Glutamatergic neuron (in vitro differentiated cells): ENCODE measurements around the gene C1orf122. TPM values are rescaled to one million over a fixed set of nuclear protein-coding genes. Genes with fewer than 3 reads are reported as not detected.

Source experiments
- DNase-seq: peaks from one replicate; pipeline ENCODE4 v3.0.0; 2022
- H3K27ac Mint-ChIP-seq: one replicate; pipeline ENCODE4 v1.8.0; 2020; ENCODE audit warnings: mild to moderate bottlenecking, mixed read lengths, inconsistent platforms; ENCODE audit not compliant: unreplicated experiment
- H3K27me3 Mint-ChIP-seq: one replicate; pipeline ENCODE4 v1.8.0; 2020; ENCODE audit warnings: mild to moderate bottlenecking, moderate library complexity, mixed read lengths, inconsistent platforms; ENCODE audit not compliant: unreplicated experiment
- H3K36me3 Mint-ChIP-seq: one replicate; pipeline ENCODE4 v1.8.0; 2020; ENCODE audit warnings: mild to moderate bottlenecking, mixed read lengths, inconsistent platforms; ENCODE audit not compliant: unreplicated experiment
- H3K4me1 Mint-ChIP-seq: one replicate; pipeline ENCODE4 v1.8.0; 2020; ENCODE audit warnings: mild to moderate bottlenecking, low read depth, mixed read lengths, inconsistent platforms; ENCODE audit not compliant: unreplicated experiment
- H3K4me3 Mint-ChIP-seq: one replicate; pipeline ENCODE4 v1.8.0; 2020; ENCODE audit warnings: mild to moderate bottlenecking, mixed read lengths, inconsistent platforms; ENCODE audit not compliant: unreplicated experiment
- H3K9me3 Mint-ChIP-seq: one replicate; pipeline ENCODE4 v1.8.0; 2020; ENCODE audit warnings: mild to moderate bottlenecking, moderate library complexity, mixed read lengths, inconsistent platforms; ENCODE audit not compliant: unreplicated experiment
- CTCF ChIP-seq: fragments of 200-600 bp; sonication (generic); IDR thresholded peaks from one replicate; pipeline ENCODE4 v1.5.0; 2021; ENCODE audit not compliant: partially characterized antibody, unreplicated experiment
- total RNA-seq: library from RNA; stranded (reverse); fragmentation: NEBNext Ultra II Directional; extraction: Animal tissue kit (Norgen Biotek cat#: 25700); gene quantifications from one replicate; pipeline ENCODE4 v1.2.1, GENCODE V29; 2021; ENCODE audit not compliant: unreplicated experiment

C1orf122 gene
- total RNA-seq, 1 donor from 2014 or later = 57.3 TPM

- no peaks in the 10 kb centered on the region for H3K36me3 Mint-ChIP-seq
- no peak for DNase-seq
- no peak overlapping the region for H3K27ac Mint-ChIP-seq
- H3K27me3 Mint-ChIP-seq = peaks cover 4% of the 10 kb centered on the region
- no peaks in the 10 kb centered on the region for H3K4me1 Mint-ChIP-seq
- H3K9me3 Mint-ChIP-seq = no peaks in the 10 kb centered on the region
- no peak overlapping the region for H3K4me3 Mint-ChIP-seq
- no peak for TF ChIP-seq CTCF
Observed at GRCh38 chr1:37841652-37842051, 34.1 kb downstream of the C1orf122 start.

GRCh38 chr1:37844536-37844935 lies 36.9 kb downstream of the C1orf122 start:
- Mint-ChIP-seq H3K9me3 (no peaks in the 10 kb centered on the region), H3K36me3 (no peaks in the 10 kb centered on the region), H3K27me3 (peaks cover 4% of the 10 kb centered on the region), H3K4me1 (no peaks in the 10 kb centered on the region), H3K27ac (no peak overlapping the region), H3K4me3 (no peak overlapping the region)
- no peak for TF ChIP-seq CTCF
- no peak for DNase-seq

- Mint-ChIP-seq H3K27me3 (peaks cover 1% of the 10 kb centered on the region), H3K4me1 (no peaks in the 10 kb centered on the region), H3K9me3 (no peaks in the 10 kb centered on the region), H3K4me3 (no peak overlapping the region), H3K27ac (no peak overlapping the region), H3K36me3 (no peaks in the 10 kb centered on the region)
- no peak for DNase-seq
- TF ChIP-seq CTCF = no peak
Observed at GRCh38 chr1:37845049-37845646, 37.6 kb downstream of the C1orf122 start.

- Mint-ChIP-seq H3K27me3 (peaks cover 1% of the 10 kb centered on the region), H3K9me3 (no peaks in the 10 kb centered on the region), H3K4me3 (no peak overlapping the region), H3K4me1 (no peaks in the 10 kb centered on the region), H3K36me3 (no peaks in the 10 kb centered on the region), H3K27ac (no peak overlapping the region)
- no peak for DNase-seq
- no peak for TF ChIP-seq CTCF
Observed at GRCh38 chr1:37845786-37846185, 38.2 kb downstream of the C1orf122 start.

GRCh38 chr1:37846647-37847339 lies 39.2 kb downstream of the C1orf122 start:
- no peak for TF ChIP-seq CTCF
- Mint-ChIP-seq H3K36me3 (no peaks in the 10 kb centered on the region), H3K27me3 (peaks cover 1% of the 10 kb centered on the region), H3K9me3 (no peaks in the 10 kb centered on the region), H3K4me1 (no peaks in the 10 kb centered on the region), H3K4me3 (no peak overlapping the region), H3K27ac (no peak overlapping the region)
- DNase-seq = no peak
